HG03354 (cell line): ENCODE results near the gene SH3PXD2B.
"Not testable (repeated sequence)": the region's sequence is repeated elsewhere in the genome, so short reads cannot be mapped to it uniquely, and the experiment has no call there.

Experiments
- ATAC-seq: cut with Tn5 transposase; IDR thresholded peaks from one replicate; pipeline ENCODE4 v1.9.1; 2021; ENCODE audit warnings: mild to moderate bottlenecking; ENCODE audit not compliant: unreplicated experiment, poor library complexity, severe bottlenecking

The SH3PXD2B gene

GRCh38 chr5:172380301-172380986 is 73.9 kb downstream of the SH3PXD2B start:
- ATAC-seq: no peak

DNA sequence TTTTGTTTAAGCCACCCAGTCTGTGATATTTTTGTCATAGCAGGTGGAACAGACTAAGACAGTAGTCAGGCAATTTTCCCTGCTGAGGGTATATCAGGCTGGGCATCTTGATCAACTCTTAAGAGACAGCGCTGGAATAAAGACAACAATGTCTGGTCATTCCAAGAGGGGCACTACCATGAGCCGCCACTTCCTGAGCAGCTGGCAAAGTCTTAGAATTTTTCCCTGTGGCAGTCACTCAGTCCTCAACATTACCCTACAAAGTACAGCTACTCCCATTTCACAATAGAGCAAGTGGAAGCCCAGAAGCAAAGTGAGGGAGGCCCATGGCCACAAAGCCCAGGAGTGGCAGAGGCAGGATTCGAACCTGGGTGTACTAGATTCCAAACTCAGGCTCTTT is 74.8 kb downstream of the SH3PXD2B start:
- no peak for ATAC-seq

DNA sequence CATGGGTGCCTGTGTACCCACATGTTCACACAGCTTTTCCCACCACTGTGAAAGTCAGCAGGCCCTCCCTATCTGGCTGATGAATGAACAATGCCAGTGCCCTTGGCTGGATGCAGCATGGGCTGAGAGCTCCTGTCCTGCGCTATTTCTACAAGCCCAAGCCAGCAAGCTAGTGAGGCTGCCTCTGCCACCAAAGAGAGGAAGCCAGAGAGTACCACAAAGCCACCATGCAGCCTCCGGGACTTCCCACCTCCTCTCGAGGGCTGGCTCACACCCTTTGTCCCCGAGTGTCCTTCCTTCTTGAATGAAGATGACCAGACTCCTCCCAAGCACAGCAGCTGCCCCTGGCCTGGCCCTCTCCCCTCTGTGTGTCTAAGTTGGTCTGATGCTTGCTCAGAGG is 76.5 kb downstream of the SH3PXD2B start:
- ATAC-seq: no peak

DNA sequence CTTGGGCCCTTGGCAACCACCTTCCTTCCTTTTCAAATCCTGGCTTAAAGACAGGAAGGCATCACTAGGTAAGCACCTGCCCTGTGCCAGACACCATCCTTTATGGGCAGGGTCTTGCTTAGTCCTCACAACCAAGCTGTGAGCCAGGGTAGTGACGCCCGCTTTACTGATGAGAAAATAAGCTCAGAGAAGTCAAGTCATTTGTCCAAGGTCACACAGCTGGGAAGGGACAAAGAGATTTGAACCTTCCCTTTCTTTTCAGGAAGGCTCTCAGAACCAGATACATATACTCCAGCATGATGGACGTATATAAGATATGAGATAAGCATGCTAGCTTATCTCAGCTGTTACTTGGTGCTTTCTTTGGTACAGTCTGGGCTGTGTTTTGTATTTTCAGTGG is 76.9 kb downstream of the SH3PXD2B start:
- no peak for ATAC-seq

DNA sequence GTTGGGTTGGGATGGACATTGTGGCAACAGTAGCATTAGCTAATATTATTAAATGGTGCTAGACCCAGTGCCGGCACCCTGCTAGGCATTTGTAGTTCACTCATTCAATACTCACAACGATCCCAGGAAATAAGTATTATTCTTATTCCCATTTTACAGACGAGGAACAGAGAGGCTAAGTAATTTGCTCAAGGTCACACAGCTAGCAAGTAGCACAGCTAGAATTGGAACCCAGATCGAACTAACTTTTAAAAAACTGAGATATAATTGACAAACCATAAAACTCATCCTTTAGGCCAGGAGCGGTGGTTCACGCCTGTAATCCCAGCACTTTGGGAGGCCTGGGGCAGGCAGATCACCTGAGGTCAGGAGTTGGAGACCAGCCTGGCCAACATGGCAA is 79.5 kb downstream of the SH3PXD2B start:
- ATAC-seq: no peak

DNA sequence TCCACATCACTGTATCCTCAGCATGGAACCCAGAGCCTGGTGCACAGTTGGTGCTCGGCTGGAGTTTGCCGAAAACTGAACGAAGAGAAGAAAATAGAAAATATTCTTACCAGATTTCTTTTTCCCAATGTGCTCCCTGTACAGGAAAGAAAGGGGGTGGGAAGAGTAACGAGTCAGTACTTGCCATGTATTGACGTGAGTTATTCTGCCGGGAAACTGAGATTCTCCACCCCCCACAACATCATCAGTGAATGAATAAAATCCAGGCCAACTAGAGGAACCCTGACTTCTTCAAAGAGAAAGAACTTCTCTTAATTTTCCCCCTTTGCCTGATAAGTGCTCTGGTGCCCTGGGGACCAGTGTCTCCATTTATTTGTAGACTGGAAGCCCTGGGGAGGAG is 80.6 kb downstream of the SH3PXD2B start:
- no peak for ATAC-seq

- no peak for ATAC-seq
Observed at GRCh38 chr5:172371684-172372083, 82.6 kb downstream of the SH3PXD2B start.

GRCh38 chr5:172370648-172371545 is 83.4 kb downstream of the SH3PXD2B start:
- ATAC-seq: no peak

- no peak for ATAC-seq
Observed at GRCh38 chr5:172370237-172370640, 84.1 kb downstream of the SH3PXD2B start.

DNA sequence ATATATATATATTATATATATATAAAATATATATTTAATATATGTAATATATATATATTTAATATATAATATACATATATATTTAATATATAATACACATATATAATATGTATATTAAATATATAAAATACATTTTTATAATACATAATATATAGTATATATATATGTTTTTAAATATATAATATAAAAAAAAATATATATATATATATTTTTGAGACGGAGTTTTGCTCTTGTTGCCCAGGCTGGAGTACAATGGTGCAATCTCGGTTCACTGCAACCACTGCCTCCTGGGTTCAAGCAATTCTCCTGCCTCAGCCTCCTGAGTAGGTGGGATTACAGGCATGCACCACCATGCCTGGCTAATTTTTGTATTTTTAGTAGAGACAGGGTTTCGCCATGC is 85.6 kb downstream of the SH3PXD2B start:
- ATAC-seq: not testable (repeated sequence)

DNA sequence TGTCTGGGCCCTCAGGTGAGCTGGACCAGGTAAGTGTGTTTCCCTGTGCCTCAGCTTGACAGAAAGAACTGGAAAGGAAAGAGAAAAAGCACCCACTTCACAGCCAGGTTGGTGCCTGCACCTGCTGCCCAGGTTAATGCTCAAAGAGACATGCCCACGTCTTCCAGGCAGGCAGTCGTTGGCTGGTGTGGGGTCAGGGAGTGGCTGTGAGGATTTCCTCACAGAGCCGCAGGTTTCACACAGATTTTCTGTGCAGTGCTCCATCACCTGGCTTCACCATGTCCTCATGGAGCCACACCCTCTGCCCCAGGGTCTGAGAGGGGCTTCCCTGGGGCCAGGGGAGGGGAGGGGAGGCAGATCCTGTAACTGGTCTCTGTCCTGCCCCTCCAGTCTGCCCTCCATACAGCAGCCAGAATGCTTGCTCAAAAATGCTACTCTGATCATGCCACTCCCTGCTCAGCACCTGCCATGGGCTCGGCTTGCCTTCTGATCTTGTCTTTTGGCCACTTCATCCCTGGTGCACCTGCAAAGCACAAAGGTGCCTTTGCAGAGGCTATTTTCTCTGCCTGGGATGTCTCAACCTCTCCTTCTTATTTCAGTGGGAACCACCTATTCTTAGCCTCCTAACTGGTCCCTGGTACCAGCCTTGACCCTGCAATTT is 88.2 kb downstream of the SH3PXD2B start:
- ATAC-seq: no peak

DNA sequence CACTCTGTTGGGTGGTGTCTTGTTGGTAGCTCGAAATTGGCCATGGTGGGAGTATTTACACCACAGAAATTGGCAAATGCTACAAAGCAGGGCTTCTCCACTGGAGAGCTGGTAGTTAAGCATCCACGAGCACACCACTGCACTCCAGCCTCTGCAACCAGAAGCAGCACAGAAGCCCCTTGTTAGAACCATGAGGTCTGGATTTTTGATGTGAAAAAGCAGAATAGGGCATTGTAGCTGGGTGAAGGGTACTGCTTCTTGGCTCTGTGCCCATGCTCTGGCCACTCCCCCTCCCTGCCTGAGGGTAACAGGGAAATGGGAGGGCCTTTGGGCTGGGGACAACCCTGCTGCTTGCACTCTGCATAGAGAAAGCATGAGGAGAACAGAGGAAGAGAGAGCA is 89.6 kb downstream of the SH3PXD2B start:
- ATAC-seq: no peak

- ATAC-seq: no peak
Observed at GRCh38 chr5:172362755-172363154, 91.6 kb downstream of the SH3PXD2B start.

DNA sequence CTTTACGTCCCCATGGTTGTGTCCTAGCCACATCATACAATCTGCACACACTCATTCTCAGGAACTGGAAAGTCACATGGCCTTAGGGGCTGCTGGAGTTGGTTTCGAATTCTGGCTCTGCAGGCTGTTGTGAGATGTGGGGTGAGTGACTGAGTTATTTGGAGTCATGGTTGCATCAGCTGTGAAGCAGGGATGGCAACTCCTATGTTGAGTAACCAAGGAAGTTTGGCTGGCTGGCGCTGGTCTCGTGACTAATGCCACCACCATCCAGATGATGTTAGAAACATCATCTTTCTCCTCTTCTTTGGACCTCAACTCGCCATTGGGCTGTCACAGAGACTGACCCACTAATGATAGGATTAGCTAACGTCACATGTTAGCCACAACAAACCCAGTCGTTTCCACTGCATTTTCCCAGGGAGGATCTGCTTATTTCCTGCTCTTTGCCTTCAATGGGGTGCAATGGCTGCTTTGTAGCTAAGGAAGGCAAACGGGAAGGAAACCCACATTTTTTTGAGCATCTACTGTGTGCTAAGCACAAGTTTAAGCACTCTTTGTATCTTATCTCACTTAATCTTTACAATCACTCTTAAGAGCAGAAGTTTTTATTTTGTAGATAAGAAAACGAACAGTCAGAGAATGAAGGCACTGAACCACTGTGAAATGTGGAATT is 92.6 kb downstream of the SH3PXD2B start:
- ATAC-seq: no peak

DNA sequence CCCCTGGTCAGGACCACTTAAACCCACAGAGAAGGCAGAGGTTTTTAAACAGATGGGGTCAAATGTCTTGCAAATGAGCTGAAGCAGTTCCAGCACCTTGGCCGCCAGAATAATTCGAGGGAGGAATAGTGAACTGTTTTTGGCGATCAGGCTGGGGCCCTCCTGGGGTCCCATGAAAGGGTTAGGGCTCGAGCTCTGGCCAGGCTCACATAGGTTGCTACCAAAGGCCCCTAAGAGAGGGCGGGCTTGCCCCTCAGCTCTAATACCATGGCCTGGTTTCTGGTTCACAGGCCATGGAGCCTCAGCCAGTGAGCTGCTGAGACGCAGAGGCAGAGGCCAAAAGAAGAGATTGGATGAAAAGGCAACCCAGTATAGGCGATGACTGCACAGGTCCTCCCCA is 96.0 kb downstream of the SH3PXD2B start:
- no peak for ATAC-seq

DNA sequence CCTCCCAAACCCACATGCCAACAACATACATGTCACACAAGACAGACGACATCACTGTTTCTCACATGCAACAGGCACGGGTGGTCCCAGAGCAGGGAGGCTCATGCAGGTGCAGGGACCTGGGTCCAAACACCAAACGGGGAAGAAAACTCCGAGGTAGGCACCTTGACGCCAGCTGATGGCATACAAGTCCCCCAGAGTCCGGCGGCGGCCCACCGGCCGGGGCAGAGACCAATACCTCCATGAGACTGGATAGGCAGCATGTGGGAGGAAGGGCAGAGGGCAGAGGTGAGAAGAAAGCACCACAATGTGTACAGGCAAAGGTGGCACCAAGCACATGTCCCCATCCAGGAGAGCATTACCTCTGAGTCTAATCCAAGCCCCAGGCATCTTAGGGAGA is 97.8 kb downstream of the SH3PXD2B start:
- ATAC-seq: no peak

- ATAC-seq: no peak
Observed at GRCh38 chr5:172356047-172356446, 98.3 kb downstream of the SH3PXD2B start.

GRCh38 chr5:172353846-172354245 is 100.5 kb downstream of the SH3PXD2B start:
- ATAC-seq: no peak

DNA sequence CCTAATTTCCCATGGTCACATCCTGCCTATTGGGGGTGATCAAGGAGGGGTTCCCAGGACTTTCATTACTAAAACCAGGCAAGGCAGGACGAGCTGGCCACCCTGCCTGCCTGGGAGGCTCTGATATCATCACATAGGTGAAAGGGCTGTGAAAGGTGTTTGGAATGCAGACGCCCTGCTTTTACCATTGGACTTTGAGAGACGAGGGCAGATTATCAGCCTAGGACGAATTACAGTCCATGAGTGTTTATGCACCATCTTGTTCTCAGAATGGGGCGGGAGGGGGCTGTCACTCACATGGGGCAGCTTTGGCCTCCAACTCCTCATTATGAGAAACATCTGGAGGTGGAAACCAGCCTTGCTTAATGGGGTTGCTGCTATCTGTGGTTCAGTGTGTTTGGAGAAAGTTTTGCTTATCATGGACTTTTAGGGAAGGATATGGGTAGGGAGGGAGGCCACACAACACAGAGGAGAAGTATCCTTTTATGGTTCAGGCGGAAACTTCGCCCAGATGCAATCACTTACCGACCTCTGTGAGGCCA is 101.0 kb downstream of the SH3PXD2B start:
- ATAC-seq: no peak

DNA sequence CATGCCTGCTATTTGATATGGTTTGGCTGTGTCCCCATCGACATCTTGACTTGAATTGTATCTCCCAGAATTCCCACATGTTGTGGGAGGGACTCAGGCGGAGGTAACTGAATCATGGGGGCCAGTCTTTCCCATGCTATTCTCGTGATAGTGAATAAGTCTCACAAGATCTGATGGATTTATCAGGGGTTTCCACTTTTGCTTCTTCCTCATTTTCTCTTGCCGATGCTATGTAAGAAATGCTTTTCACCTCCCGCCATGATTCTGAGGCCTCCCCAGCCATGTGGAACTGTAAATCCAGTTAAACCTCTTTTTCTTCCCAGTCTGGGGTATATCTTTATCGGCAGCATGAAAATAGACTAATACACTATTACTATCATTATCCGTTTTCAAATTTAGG is 101.8 kb downstream of the SH3PXD2B start:
- ATAC-seq: not testable (repeated sequence)
